ENCODE data around the gene LYRM9.
"Not testable (repeated sequence)": the region's sequence is repeated elsewhere in the genome, so short reads cannot be mapped to it uniquely, and the experiment has no call there.

Gene LYRM9

GRCh38 chr17:27892866-27893769 lies at the start of gene LYRM9:
TSS of gene LYRM9 (minus strand) at chr17:27893365. CDS start at chr17:27882694, 10,671 bp downstream.
- peak; percentile 96 for DNase-seq

GRCh38 chr17:27940503-27941428 lies 47.6 kb upstream of the LYRM9 start:
- DNase-seq: no peak

- DNase-seq: no peak
These were observed 46.6 kb upstream of the LYRM9 start for GRCh38 chr17:27939474-27940465.

- no peak for DNase-seq
These were observed 45.7 kb upstream of the LYRM9 start for GRCh38 chr17:27938864-27939263.

- DNase-seq: no peak
These were observed 45.1 kb upstream of the LYRM9 start for GRCh38 chr17:27938241-27938640.

GRCh38 chr17:27937025-27937546 lies 43.9 kb upstream of the LYRM9 start:
- DNase-seq: no peak

- no peak for DNase-seq
These were observed 36.8 kb upstream of the LYRM9 start for GRCh38 chr17:27930000-27930399.

GRCh38 chr17:27928587-27928986 lies 35.4 kb upstream of the LYRM9 start:
- DNase-seq: no peak

- no peak for DNase-seq
These were observed 34.6 kb upstream of the LYRM9 start for GRCh38 chr17:27927781-27928180.

- no peak for DNase-seq
These were observed 28.4 kb upstream of the LYRM9 start for GRCh38 chr17:27921599-27921998.

GRCh38 chr17:27921077-27921476 lies 27.9 kb upstream of the LYRM9 start:
- no peak for DNase-seq

- no peak for DNase-seq
These were observed 27.4 kb upstream of the LYRM9 start for GRCh38 chr17:27920569-27920968.

GRCh38 chr17:27919079-27919478 lies 25.9 kb upstream of the LYRM9 start:
- DNase-seq: no peak

GRCh38 chr17:27918498-27918897 lies 25.3 kb upstream of the LYRM9 start:
- DNase-seq: no peak

GRCh38 chr17:27917000-27917399 lies 23.8 kb upstream of the LYRM9 start:
- DNase-seq: no peak

- DNase-seq: no peak
These were observed 22.5 kb upstream of the LYRM9 start for GRCh38 chr17:27915709-27916108.

GRCh38 chr17:27914382-27914781 lies 21.2 kb upstream of the LYRM9 start:
- DNase-seq: no peak

GRCh38 chr17:27912964-27913363 lies 19.8 kb upstream of the LYRM9 start:
- no peak for DNase-seq

GRCh38 chr17:27912299-27912698 lies 19.1 kb upstream of the LYRM9 start:
- DNase-seq: not testable (repeated sequence)

GRCh38 chr17:27907976-27908558 lies 14.9 kb upstream of the LYRM9 start:
- DNase-seq: no peak

GRCh38 chr17:27906623-27907022 lies 13.5 kb upstream of the LYRM9 start:
- DNase-seq: no peak

- no peak for DNase-seq
These were observed 13.0 kb upstream of the LYRM9 start for GRCh38 chr17:27906226-27906580.
